A172 (cell line): Measurements from ENCODE around the gene LPIN2. TPM values are rescaled to one million over a fixed set of nuclear protein-coding genes. Genes with fewer than 3 reads are reported as not detected.
"Not testable (repeated sequence)": the region's sequence is repeated elsewhere in the genome, so short reads cannot be mapped to it uniquely, and the experiment has no call there.

ENCODE experiments used
- DNase-seq: peaks from one replicate; pipeline ENCODE4 v3.0.0-alpha.2; 2015; ENCODE audit warnings: low spot score
- total RNA-seq: library from RNA; depleted of rRNA; stranded (reverse); fragments of >200 nt; shearing (Covaris generic); gene quantifications from 2 replicates; pipeline ENCODE4 v1.2.3, GENCODE V29; 2014

The LPIN2 gene
- total RNA-seq, 1 experiment from 2014 or later = 26.1 TPM

- DNase-seq = no peak
Observed at GRCh38 chr18:3046216-3046808, 33.4 kb upstream of the LPIN2 start.

- no peak for DNase-seq
Observed at GRCh38 chr18:3044931-3045698, 32.2 kb upstream of the LPIN2 start.

- no peak for DNase-seq
Observed at GRCh38 chr18:3042379-3042778, 29.4 kb upstream of the LPIN2 start.

- DNase-seq = no peak
Observed at GRCh38 chr18:3041843-3042242, 28.9 kb upstream of the LPIN2 start.

GRCh38 chr18:3040881-3041280 is 27.9 kb upstream of the LPIN2 start:
- DNase-seq = no peak

- DNase-seq = no peak
Observed at GRCh38 chr18:3040173-3040572, 27.2 kb upstream of the LPIN2 start.

- peak; percentile 81 for DNase-seq
Observed at GRCh38 chr18:3037423-3037915, 24.5 kb upstream of the LPIN2 start.

GRCh38 chr18:3036108-3036507 is 23.2 kb upstream of the LPIN2 start:
- no peak for DNase-seq

- no peak for DNase-seq
Observed at GRCh38 chr18:3035635-3036034, 22.7 kb upstream of the LPIN2 start.

GRCh38 chr18:3032721-3033120 is 19.8 kb upstream of the LPIN2 start:
- no peak for DNase-seq

GRCh38 chr18:3029215-3029952 is 16.4 kb upstream of the LPIN2 start:
- peak; percentile 13 for DNase-seq

GRCh38 chr18:3028115-3028514 is 15.2 kb upstream of the LPIN2 start:
- not testable (repeated sequence) for DNase-seq

- DNase-seq = no peak
Observed at GRCh38 chr18:3027370-3027891, 14.5 kb upstream of the LPIN2 start.

- DNase-seq = no peak
Observed at GRCh38 chr18:3025544-3025943, 12.6 kb upstream of the LPIN2 start.

GRCh38 chr18:3023603-3024002 is 10.7 kb upstream of the LPIN2 start:
- not testable (repeated sequence) for DNase-seq

GRCh38 chr18:3016585-3017297 is 3.8 kb upstream of the LPIN2 start:
- DNase-seq = no peak

- DNase-seq = no peak
Observed at GRCh38 chr18:3015851-3016250, 2.9 kb upstream of the LPIN2 start.

GRCh38 chr18:3015204-3015592 is 2.3 kb upstream of the LPIN2 start:
- DNase-seq = peak; percentile 76

- DNase-seq = no peak
Observed at GRCh38 chr18:3014503-3015203, 1.7 kb upstream of the LPIN2 start.

- peak; percentile 26 for DNase-seq
Observed at GRCh38 chr18:3012136-3013023, 564 bp downstream of the LPIN2 start.
